GM12872 (cell line): Measurements from ENCODE around the gene MARS1.

ENCODE experiments used
- TF ChIP-seq, protein P1 (sequence below): IDR thresholded peaks from 3 replicates; pipeline ENCODE4 v1.5.1; 2011; ENCODE audit warnings: low read depth, mild to moderate bottlenecking, low read length, moderate library complexity; ENCODE audit not compliant: insufficient read depth

MARS1 gene

DNA sequence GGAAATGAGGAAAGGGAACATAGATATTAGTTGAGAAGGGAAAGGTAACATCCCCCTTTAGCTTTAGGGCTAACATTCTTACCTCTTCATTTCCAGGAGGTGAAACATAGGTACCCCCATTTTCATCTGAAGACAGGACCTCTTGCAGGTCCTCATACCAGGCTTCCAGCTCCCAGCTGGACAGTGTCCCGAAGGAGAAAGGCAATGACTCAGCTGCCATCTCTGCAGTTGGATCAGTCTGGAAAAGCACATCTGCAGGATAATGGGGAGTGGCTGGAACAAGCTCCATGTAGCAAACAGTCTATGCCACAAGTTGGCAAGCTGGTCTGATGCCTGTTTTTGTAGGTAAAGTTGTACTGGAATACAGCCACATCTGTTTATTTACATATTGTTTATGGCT is 29.3 kb downstream of the MARS1 start:
- TF ChIP-seq, protein P1, sequence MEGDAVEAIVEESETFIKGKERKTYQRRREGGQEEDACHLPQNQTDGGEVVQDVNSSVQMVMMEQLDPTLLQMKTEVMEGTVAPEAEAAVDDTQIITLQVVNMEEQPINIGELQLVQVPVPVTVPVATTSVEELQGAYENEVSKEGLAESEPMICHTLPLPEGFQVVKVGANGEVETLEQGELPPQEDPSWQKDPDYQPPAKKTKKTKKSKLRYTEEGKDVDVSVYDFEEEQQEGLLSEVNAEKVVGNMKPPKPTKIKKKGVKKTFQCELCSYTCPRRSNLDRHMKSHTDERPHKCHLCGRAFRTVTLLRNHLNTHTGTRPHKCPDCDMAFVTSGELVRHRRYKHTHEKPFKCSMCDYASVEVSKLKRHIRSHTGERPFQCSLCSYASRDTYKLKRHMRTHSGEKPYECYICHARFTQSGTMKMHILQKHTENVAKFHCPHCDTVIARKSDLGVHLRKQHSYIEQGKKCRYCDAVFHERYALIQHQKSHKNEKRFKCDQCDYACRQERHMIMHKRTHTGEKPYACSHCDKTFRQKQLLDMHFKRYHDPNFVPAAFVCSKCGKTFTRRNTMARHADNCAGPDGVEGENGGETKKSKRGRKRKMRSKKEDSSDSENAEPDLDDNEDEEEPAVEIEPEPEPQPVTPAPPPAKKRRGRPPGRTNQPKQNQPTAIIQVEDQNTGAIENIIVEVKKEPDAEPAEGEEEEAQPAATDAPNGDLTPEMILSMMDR = no peak

DNA sequence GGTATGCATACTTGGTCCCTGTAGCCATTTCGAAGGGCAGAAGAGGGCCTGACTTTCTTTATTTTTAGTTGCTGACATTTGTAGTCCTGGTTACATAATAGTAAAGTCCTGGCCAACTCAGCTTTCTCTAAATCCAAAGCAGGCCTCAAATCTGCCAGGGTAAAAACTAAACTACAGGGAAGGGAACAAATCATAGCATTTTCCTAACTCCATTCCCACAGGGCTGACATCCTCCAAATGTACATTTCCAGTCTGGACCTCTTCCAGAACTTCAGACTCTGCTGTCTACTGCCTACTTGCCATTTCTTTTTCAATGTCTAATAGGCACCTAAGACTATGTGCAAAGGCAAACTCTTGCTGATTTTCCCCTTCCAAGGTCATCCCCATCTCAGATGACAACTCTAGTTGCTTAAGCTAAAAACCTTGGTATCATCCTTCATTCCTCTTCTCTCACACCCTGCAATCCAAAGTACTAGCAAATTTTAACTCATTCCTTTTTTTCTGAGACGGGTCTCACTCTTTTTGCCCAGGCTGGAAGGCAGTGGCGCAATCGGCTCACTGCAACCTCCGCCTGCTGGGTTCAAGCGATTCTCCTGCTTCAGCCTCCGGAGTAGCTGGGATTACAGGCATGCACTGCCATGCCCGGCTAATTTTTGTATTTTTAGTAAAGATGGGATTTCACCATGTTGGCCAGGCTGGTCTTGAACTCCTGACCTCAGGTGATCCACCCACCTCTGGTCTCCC is 30.5 kb downstream of the MARS1 start:
- TF ChIP-seq, protein P1 = no peak

- TF ChIP-seq, protein P1 = no peak
Measured at GRCh38 chr12:57518920-57519795, 31.3 kb downstream of the MARS1 start.

DNA sequence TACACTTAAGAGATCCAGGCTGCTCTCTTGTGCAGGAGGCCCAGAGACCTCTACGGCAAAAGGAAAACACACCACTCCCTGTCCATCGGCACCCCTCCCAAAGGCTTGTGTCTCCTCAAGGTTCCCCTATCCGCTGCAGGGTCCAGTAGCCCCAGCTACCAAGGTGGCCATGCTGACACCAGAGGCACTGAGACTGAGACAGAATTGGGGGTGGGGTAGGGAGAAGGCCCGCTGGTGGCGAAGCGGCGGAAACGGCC is 31.9 kb downstream of the MARS1 start:
- TF ChIP-seq, protein P1 = no peak

- TF ChIP-seq, protein P1 = no peak
Measured at GRCh38 chr12:57520053-57520818, 32.4 kb downstream of the MARS1 start, which contains the start of gene DDIT3. Gene DDIT3, minus strand, starts transcription at chr12:57520514. Its CDS starts 3,108 bp downstream, at chr12:57517406.

- TF ChIP-seq, protein P1 = no peak
Measured at GRCh38 chr12:57521525-57522010, 33.7 kb downstream of the MARS1 start.
